GM11168 (cell line): ENCODE results near the gene FGF6.
"Not testable (repeated sequence)": the region's sequence is repeated elsewhere in the genome, so short reads cannot be mapped to it uniquely, and the experiment has no call there.

ENCODE experiments used
- in situ Hi-C: fragments of 300-500 bp; cut with MboI; formaldehyde crosslinking; loops from one replicate; pipeline ENCODE4 v1.12.0; 2022; ENCODE audit warnings: low sequenced_read_pairs; ENCODE audit not compliant: unreplicated experiment

The FGF6 gene

GRCh38 chr12:4422985-4423384 is 22.6 kb downstream of the FGF6 start:
- in situ Hi-C loops, result no loop called here

DNA sequence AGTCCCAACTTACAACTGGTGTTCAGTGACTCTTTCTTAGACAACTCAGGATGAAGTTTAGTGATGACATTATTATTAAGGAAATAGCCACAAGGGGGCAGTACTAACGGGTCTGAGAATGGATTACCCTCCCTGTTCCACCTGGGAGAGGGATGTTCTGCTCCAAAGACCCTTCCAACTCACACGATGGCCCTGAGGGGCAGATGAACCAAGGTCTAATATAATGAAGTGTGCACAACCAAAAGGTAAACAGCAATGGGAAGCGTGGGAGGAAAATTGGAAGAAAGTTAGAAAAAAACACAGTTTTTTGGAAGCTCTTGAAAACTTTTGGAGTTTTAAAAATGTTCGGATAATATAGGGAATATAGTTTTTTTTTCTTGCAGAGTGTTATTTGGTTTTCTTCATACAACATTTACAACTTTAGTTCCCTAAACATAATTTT is 24.0 kb downstream of the FGF6 start:
- in situ Hi-C loops, result no loop called here

GRCh38 chr12:4420138-4420670 is 25.4 kb downstream of the FGF6 start:
- in situ Hi-C loops, result no loop called here

GRCh38 chr12:4418913-4419312 is 26.7 kb downstream of the FGF6 start:
- in situ Hi-C loops, result no loop called here

- in situ Hi-C loops, result no loop called here
Measured at GRCh38 chr12:4417936-4418335, 27.7 kb downstream of the FGF6 start.

GRCh38 chr12:4417455-4417854 is 28.2 kb downstream of the FGF6 start:
- in situ Hi-C loops, result no loop called here

GRCh38 chr12:4416276-4416675 is 29.3 kb downstream of the FGF6 start:
- in situ Hi-C loops, result no loop called here

DNA sequence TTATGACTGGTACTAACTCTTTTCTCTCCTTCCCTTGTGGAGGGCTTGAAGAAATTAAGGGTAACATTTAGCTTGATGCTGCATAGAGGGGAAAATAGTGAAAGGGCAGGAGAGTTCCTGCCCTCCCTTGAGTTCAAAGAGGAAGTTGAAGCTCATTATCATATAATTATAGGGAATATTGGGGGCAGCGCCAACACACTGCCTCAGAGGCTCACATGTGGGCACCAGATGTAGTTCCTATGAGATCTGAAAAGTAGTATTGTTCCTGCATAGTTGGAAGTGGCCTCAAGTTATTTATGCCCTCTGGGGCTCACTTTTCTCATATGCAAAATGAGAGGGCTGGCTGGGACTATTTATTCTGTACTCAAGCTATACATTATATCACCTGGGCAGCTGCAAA is 33.1 kb downstream of the FGF6 start:
- in situ Hi-C loops, result no loop called here

DNA sequence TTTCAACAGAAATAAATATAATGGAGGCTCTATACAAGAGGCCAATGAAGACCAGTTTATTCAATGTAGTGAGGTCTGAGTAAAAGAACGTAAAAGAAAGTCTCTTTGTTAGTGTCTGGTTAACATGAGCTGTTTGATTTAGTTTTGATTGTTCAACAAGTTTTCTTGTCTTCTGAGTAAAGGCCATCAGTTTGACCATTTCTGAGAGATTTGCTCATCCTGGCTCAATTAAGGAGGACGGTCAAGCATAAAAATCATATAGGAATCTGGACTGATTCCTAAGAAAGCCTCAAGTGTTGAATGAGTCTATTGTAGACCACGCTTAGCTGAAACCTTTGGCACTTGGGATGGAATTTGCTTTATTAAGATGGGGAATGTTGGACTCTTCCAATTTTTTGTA is 33.6 kb downstream of the FGF6 start:
- in situ Hi-C loops, result no loop called here

DNA sequence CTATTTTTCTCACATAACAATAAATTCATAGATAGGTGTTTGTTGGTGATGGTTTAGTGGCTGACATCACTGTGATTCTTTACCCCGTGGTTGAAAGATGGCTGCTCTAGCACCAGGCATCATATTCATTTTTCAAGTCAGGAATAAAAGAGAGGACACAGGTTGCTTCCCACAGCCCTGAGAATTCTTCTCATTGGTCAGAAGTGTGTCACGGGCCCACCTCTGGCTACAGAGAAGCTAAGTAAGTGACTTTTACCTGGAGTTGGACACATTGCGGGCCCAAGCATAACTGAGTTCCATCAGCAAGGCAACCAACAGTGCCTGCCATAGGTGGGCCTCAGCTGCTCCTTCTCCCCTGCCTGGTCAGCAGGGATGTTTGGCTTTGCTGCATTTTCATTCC is 38.5 kb downstream of the FGF6 start:
- in situ Hi-C loops, result no loop called here

GRCh38 chr12:4404877-4405637 is 40.6 kb downstream of the FGF6 start:
- in situ Hi-C loops, result not testable (repeated sequence)

GRCh38 chr12:4402996-4403395 is 42.6 kb downstream of the FGF6 start:
- in situ Hi-C loops, result no loop called here

GRCh38 chr12:4401117-4401516 is 44.5 kb downstream of the FGF6 start:
- in situ Hi-C loops, result no loop called here

DNA sequence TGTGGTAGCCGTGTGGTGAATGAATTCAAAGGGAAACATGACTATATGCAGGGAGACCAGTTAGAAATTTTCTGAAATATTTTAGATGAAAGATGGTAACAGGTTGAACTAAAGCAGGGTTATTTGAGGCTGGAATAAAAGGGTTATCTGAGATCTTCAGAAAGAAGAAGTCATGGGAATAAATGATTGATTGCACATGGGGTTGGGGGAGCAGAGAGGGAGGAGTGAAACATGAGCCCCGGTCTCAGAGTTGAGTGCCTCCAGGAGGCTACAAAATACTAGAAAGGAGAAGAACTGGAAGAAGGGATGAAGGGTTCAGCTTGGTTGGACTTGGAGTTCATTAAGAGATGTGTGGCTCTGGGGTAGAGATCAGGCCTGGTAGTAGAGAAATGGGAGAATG is 49.8 kb downstream of the FGF6 start:
- in situ Hi-C loops, result no loop called here

- in situ Hi-C loops, result no loop called here
Measured at GRCh38 chr12:4393211-4393610, 52.4 kb downstream of the FGF6 start.

GRCh38 chr12:4392223-4392742 is 53.3 kb downstream of the FGF6 start:
- in situ Hi-C loops, result no loop called here

- in situ Hi-C loops, result no loop called here
Measured at GRCh38 chr12:4388662-4389061, 57.0 kb downstream of the FGF6 start.

GRCh38 chr12:4388032-4388431 is 57.6 kb downstream of the FGF6 start:
- in situ Hi-C loops, result no loop called here

DNA sequence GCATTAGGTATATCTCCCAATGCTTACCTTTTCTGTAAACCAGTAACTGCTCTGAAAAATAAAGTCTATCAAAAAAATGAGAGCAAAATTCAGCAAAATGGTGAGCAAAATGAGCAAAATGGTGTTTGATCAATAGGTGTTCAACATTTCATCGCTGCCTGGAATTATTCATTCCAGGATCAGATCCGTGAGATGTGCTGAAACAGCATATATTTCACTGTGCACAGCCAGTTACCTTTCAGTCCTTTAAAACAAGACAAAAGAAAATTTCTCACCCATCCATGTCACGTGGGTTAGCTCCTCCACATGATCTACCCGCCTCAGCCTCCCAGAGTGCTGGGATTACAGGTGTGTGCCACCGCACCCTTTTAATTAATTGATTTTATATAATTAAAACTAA is 58.0 kb downstream of the FGF6 start:
- in situ Hi-C loops, result no loop called here

DNA sequence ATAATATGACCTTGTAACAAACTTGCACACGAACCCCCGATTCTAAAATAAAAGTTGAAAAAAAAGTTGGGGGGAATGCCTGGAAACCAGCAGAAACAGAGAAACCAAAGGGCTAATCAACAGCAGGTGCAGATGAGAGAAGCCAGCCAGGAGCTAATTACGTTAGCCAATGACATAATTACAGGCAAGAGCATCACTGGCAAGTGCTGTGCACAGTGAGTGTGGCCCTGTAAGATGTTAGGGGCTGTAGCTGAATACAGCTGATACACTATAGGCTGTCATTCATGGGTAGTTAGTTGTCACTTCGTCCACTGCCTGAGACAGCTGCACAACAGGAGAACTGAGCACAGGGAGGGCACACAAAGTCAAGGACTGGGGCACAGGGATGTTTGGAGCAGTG is 58.8 kb downstream of the FGF6 start:
- in situ Hi-C loops, result no loop called here
